OCI-LY1 (cell line): ENCODE results near the gene DOCK3.

Experiments used
- EZH2 ChIP-seq: fragments of 200-600 bp; sonication (generic), shearing (Covaris generic); IDR thresholded peaks from 2 replicates; pipeline ENCODE4 v1.8.0; 2017; ENCODE audit warnings: borderline replicate concordance, mixed run types, mild to moderate bottlenecking, antibody characterized with exemption, low read length, moderate library complexity, mixed read lengths
- TF ChIP-seq, protein P1 (sequence below): fragments of 200-600 bp; sonication (generic), shearing (Covaris generic); IDR thresholded peaks from 2 replicates; pipeline ENCODE4 v1.5.1; 2017; ENCODE audit warnings: mild to moderate bottlenecking, antibody characterized with exemption, low read length, moderate library complexity, mixed read lengths

- TF ChIP-seq, protein P1, sequence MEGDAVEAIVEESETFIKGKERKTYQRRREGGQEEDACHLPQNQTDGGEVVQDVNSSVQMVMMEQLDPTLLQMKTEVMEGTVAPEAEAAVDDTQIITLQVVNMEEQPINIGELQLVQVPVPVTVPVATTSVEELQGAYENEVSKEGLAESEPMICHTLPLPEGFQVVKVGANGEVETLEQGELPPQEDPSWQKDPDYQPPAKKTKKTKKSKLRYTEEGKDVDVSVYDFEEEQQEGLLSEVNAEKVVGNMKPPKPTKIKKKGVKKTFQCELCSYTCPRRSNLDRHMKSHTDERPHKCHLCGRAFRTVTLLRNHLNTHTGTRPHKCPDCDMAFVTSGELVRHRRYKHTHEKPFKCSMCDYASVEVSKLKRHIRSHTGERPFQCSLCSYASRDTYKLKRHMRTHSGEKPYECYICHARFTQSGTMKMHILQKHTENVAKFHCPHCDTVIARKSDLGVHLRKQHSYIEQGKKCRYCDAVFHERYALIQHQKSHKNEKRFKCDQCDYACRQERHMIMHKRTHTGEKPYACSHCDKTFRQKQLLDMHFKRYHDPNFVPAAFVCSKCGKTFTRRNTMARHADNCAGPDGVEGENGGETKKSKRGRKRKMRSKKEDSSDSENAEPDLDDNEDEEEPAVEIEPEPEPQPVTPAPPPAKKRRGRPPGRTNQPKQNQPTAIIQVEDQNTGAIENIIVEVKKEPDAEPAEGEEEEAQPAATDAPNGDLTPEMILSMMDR = no peak
- no peak for TF ChIP-seq EZH2
Observed at GRCh38 chr3:51380601-51381332, 706.0 kb downstream of the DOCK3 start.
